HepG2 (cell line): Measurements from ENCODE around the gene CCDC201. TPM values are rescaled to one million over a fixed set of nuclear protein-coding genes. Genes with fewer than 3 reads are reported as not detected.

Experiments used
- ESRRA ChIP-seq: sonication (generic); formaldehyde crosslinking; IDR thresholded peaks from 2 replicates; pipeline ENCODE4 v1.5.1; 2020; ENCODE audit warnings: mild to moderate bottlenecking, low read depth, missing genetic modification reagents
- HNRNPL ChIP-seq: fragments of 200-400 bp; formaldehyde crosslinking; IDR thresholded peaks from 2 replicates; pipeline ENCODE4 v1.6.1; 2017; ENCODE audit warnings: mild to moderate bottlenecking, low read depth, low read length
- MZF1 ChIP-seq: sonication (generic); formaldehyde crosslinking; IDR thresholded peaks from 2 replicates; pipeline ENCODE4 v1.8.1; 2023; ENCODE audit warnings: mild to moderate bottlenecking, missing genetic modification reagents, borderline replicate concordance
- NCOA1 ChIP-seq: sonication (generic); formaldehyde crosslinking; IDR thresholded peaks from 2 replicates; pipeline ENCODE4 v1.9.0; 2021; ENCODE audit warnings: missing genetic modification reagents
- PAX8 ChIP-seq: sonication (generic); formaldehyde crosslinking; IDR thresholded peaks from 2 replicates; pipeline ENCODE4 v1.8.0; 2022; ENCODE audit warnings: mild to moderate bottlenecking, missing genetic modification reagents, borderline replicate concordance
- PHF21A ChIP-seq: sonication (generic); formaldehyde crosslinking; IDR thresholded peaks from 2 replicates; pipeline ENCODE4 v1.5.0; 2020; ENCODE audit warnings: mild to moderate bottlenecking, missing genetic modification reagents
- PHF5A ChIP-seq: IDR thresholded peaks from one replicate; pipeline ENCODE4 v1.6.1; 2018; ENCODE audit warnings: low read depth, missing genetic modification reagents; ENCODE audit not compliant: unreplicated experiment
- ZNF253 ChIP-seq: sonication (generic); formaldehyde crosslinking; IDR thresholded peaks from 2 replicates; pipeline ENCODE4 v1.8.0; 2022; ENCODE audit warnings: mild to moderate bottlenecking, missing genetic modification reagents, borderline replicate concordance
- ZNF292 ChIP-seq: sonication (generic); formaldehyde crosslinking; IDR thresholded peaks from 2 replicates; pipeline ENCODE4 v1.8.1; 2022; ENCODE audit warnings: mild to moderate bottlenecking, low read depth, missing genetic modification reagents, borderline replicate concordance
- ZNF329 ChIP-seq: sonication (generic); formaldehyde crosslinking; IDR thresholded peaks from 2 replicates; pipeline ENCODE4 v1.9.0; 2021; ENCODE audit warnings: low read depth, mild to moderate bottlenecking, missing genetic modification reagents
- ZNF570 ChIP-seq: sonication (generic); formaldehyde crosslinking; IDR thresholded peaks from 2 replicates; pipeline ENCODE4 v1.4.0; 2020; ENCODE audit warnings: mild to moderate bottlenecking, missing genetic modification reagents, borderline replicate concordance
- ZNF724P ChIP-seq: sonication (generic); formaldehyde crosslinking; IDR thresholded peaks from 2 replicates; pipeline ENCODE4 v1.8.0; 2022; ENCODE audit warnings: missing genetic modification reagents, borderline replicate concordance
- polyA plus RNA-seq, 8 experiments: library from polyadenylated mRNA; depleted of rRNA in 3 of 8; stranded (reverse) in 7 of 8; unstranded in 1 of 8; fragments of >200 nt; fragmentation: Illumina TruSeq in 4 of 8; extraction: Trizol in 4 of 8; gene quantifications; 2 replicates each; pipeline versions ENCODE4 v1.2.1 to v1.2.3, GENCODE V29; 2011 to 2016; ENCODE audit warnings: low read depth in 4 of 8, missing spikeins in 1 of 8, mixed read lengths in 1 of 8; ENCODE audit not compliant: insufficient read depth in 1 of 8
- total RNA-seq, 5 experiments: library from RNA; depleted of rRNA; stranded (reverse); fragments of >200 nt; fragmentation: Illumina TruSeq; extraction: Trizol; gene quantifications; 2 replicates each; pipeline ENCODE4 v1.2.3, GENCODE V29; 2016; ENCODE audit warnings: low read depth in 1 of 5
- TF ChIP-seq, protein P1 (sequence below): sonication (generic); formaldehyde crosslinking; IDR thresholded peaks from 2 replicates; pipeline ENCODE4 v1.5.1; 2020; ENCODE audit warnings: mild to moderate bottlenecking, missing genetic modification reagents
- TF ChIP-seq, protein P2 (sequence below): sonication (generic); formaldehyde crosslinking; IDR thresholded peaks from 2 replicates; pipeline ENCODE4 v1.4.0; 2020; ENCODE audit warnings: missing genetic modification reagents
- TF ChIP-seq, protein P3 (sequence below): sonication (generic); formaldehyde crosslinking; IDR thresholded peaks from 2 replicates; pipeline ENCODE4 v1.5.0; 2020; ENCODE audit warnings: mild to moderate bottlenecking, missing genetic modification reagents, borderline replicate concordance

CCDC201 gene
- total and polyA plus RNA-seq, 2 of the 13 experiments (the other 11 are each of a cell fraction or from before 2014, with no cell fraction given), result 0.92 TPM; not detected in 1

DNA sequence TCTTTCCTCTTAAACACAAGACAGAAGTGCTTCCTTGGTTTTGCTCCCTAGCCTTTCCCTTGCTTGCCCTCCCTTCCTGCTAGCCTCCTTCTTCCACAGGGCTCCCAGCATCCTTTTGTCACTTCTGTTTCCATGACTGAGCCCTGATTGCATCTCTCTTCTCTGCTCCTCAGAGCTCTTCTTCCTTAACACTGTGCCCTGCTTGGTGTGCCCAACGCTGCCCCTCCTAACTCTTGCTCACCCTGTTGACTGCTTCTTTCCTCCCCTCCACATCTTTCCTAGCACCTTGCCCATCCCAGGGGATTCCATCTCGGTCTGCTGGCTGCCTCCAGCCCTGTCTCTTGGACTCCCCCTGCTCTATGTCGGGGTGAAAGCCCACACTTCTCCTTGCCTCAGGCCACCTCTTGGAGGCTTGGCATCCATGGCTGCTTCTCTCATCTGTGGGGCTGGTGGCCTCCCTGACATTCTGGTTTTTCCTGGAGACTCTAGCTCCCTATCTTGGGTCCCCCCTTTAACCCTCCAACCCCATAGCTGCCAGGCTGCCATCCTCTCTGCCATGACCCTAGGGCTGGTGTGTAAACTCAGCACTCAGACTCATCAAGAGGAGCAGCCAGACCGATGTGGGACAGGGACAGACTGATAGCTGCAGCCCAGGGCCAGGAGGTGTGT, 21.2 kb upstream of the CCDC201 start (continued):
- TF ChIP-seq, protein P1, sequence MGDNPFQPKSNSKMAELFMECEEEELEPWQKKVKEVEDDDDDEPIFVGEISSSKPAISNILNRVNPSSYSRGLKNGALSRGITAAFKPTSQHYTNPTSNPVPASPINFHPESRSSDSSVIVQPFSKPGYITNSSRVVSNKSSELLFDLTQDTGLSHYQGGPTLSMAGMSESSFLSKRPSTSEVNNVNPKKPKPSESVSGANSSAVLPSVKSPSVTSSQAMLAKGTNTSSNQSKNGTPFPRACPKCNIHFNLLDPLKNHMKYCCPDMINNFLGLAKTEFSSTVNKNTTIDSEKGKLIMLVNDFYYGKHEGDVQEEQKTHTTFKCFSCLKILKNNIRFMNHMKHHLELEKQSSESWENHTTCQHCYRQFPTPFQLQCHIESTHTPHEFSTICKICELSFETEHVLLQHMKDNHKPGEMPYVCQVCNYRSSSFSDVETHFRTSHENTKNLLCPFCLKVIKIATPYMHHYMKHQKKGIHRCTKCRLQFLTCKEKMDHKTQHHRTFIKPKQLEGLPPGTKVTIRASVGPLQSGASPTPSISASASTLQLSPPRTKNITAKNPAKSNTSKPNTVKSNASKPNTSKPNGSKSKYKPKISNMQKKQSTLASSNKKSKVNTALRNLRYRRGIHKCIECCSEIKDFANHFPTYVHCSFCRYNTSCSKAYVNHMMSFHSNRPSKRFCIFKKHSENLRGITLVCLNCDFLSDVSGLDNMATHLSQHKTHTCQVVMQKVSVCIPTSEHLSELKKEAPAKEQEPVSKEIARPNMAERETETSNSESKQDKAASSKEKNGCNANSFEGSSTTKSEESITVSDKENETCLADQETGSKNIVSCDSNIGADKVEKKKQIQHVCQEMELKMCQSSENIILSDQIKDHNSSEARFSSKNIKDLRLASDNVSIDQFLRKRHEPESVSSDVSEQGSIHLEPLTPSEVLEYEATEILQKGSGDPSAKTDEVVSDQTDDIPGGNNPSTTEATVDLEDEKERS (CRISPR knock-in tag), result peak; percentile 87; the same call in 1 of the 2 replicates
- TF ChIP-seq NCOA1, result 0 out of 2 replicates have a peak, but pooled peaks have one; percentile 25
- TF ChIP-seq, protein P2, sequence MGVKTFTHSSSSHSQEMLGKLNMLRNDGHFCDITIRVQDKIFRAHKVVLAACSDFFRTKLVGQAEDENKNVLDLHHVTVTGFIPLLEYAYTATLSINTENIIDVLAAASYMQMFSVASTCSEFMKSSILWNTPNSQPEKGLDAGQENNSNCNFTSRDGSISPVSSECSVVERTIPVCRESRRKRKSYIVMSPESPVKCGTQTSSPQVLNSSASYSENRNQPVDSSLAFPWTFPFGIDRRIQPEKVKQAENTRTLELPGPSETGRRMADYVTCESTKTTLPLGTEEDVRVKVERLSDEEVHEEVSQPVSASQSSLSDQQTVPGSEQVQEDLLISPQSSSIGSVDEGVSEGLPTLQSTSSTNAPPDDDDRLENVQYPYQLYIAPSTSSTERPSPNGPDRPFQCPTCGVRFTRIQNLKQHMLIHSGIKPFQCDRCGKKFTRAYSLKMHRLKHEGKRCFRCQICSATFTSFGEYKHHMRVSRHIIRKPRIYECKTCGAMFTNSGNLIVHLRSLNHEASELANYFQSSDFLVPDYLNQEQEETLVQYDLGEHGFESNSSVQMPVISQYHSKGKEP, result 0 out of 2 replicates have a peak, but pooled peaks have one; percentile 44
- TF ChIP-seq ZNF724P (CRISPR knock-in tag), result peak; percentile 79; the same call in 1 of the 2 replicates
- no peak for TF ChIP-seq ZNF292
- 0 out of 2 replicates have a peak, but pooled peaks have one; percentile 22 for TF ChIP-seq MZF1
- TF ChIP-seq, protein P3, sequence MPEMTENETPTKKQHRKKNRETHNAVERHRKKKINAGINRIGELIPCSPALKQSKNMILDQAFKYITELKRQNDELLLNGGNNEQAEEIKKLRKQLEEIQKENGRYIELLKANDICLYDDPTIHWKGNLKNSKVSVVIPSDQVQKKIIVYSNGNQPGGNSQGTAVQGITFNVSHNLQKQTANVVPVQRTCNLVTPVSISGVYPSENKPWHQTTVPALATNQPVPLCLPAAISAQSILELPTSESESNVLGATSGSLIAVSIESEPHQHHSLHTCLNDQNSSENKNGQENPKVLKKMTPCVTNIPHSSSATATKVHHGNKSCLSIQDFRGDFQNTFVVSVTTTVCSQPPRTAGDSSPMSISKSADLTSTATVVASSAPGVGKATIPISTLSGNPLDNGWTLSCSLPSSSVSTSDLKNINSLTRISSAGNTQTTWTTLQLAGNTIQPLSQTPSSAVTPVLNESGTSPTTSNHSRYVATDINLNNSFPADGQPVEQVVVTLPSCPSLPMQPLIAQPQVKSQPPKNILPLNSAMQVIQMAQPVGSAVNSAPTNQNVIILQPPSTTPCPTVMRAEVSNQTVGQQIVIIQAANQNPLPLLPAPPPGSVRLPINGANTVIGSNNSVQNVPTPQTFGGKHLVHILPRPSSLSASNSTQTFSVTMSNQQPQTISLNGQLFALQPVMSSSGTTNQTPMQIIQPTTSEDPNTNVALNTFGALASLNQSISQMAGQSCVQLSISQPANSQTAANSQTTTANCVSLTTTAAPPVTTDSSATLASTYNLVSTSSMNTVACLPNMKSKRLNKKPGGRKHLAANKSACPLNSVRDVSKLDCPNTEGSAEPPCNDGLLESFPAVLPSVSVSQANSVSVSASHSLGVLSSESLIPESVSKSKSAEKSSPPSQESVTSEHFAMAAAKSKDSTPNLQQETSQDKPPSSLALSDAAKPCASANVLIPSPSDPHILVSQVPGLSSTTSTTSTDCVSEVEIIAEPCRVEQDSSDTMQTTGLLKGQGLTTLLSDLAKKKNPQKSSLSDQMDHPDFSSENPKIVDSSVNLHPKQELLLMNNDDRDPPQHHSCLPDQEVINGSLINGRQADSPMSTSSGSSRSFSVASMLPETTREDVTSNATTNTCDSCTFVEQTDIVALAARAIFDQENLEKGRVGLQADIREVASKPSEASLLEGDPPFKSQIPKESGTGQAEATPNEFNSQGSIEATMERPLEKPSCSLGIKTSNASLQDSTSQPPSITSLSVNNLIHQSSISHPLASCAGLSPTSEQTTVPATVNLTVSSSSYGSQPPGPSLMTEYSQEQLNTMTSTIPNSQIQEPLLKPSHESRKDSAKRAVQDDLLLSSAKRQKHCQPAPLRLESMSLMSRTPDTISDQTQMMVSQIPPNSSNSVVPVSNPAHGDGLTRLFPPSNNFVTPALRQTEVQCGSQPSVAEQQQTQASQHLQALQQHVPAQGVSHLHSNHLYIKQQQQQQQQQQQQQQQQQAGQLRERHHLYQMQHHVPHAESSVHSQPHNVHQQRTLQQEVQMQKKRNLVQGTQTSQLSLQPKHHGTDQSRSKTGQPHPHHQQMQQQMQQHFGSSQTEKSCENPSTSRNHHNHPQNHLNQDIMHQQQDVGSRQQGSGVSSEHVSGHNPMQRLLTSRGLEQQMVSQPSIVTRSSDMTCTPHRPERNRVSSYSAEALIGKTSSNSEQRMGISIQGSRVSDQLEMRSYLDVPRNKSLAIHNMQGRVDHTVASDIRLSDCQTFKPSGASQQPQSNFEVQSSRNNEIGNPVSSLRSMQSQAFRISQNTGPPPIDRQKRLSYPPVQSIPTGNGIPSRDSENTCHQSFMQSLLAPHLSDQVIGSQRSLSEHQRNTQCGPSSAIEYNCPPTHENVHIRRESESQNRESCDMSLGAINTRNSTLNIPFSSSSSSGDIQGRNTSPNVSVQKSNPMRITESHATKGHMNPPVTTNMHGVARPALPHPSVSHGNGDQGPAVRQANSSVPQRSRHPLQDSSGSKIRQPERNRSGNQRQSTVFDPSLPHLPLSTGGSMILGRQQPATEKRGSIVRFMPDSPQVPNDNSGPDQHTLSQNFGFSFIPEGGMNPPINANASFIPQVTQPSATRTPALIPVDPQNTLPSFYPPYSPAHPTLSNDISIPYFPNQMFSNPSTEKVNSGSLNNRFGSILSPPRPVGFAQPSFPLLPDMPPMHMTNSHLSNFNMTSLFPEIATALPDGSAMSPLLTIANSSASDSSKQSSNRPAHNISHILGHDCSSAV (CRISPR knock-in tag), result 0 out of 2 replicates have a peak, but pooled peaks have one; percentile 41
- no peak for TF ChIP-seq HNRNPL
- TF ChIP-seq PHF5A (CRISPR knock-in tag), result peak; percentile 21
- no peak for TF ChIP-seq PAX8
- peak; percentile 86; the same call in 1 of the 2 replicates for TF ChIP-seq ZNF253
- no peak for TF ChIP-seq ZNF570 (CRISPR knock-in tag)
- 0 out of 2 replicates have a peak, but pooled peaks have one; percentile 78 for TF ChIP-seq ZNF329
- TF ChIP-seq ESRRA (CRISPR knock-in tag), result peak; percentile 7; the same call in 1 of the 2 replicates
- TF ChIP-seq PHF21A (CRISPR knock-in tag), result peak; percentile 73
